IPS-11a (cell line): ENCODE measurements around the gene FOXD4L3.
"Not testable (repeated sequence)": the region's sequence is repeated elsewhere in the genome, so short reads cannot be mapped to it uniquely, and the experiment has no call there.

Experiments
- H3K4me3 ChIP-seq: one replicate; pipeline ENCODE4 v1.5.1; 2013; ENCODE audit warnings: low read depth, low read length, control low read depth

The FOXD4L3 gene

DNA sequence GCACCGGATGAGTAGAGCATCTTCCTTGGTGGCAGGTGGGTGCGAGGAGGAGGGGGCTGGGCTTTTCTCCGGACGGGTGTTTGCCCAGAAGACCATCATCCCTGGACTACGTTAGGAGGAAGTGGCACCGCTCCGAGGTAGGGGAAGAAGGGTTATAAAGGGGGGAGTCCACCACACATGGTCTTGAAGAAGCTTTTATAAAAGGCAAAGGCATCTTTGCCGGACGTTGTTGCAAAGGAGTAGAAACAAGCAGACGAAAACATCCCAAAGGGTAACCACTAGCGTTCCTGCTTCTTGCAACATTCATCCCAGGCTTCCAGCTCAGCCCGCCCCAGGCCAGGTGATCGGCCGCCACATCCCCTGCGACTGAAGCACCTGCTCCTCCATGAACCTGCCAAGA lies at the start of gene FOXD4L3:
Gene FOXD4L3 (plus strand): TSS at position 301 of the 400 bp plus-strand sequence. CDS start 85 bp downstream, at position 386.
- H3K4me3 ChIP-seq: not testable (repeated sequence)

GRCh38 chr9:68281041-68281440 lies 21.6 kb upstream of the FOXD4L3 start:
- H3K4me3 ChIP-seq: not testable (repeated sequence)

- H3K4me3 ChIP-seq: not testable (repeated sequence)
Observed at GRCh38 chr9:68303771-68304170, 1.1 kb downstream of the FOXD4L3 start.

- H3K4me3 ChIP-seq: not testable (repeated sequence)
Observed at GRCh38 chr9:68304212-68304611, 1.5 kb downstream of the FOXD4L3 start.

DNA sequence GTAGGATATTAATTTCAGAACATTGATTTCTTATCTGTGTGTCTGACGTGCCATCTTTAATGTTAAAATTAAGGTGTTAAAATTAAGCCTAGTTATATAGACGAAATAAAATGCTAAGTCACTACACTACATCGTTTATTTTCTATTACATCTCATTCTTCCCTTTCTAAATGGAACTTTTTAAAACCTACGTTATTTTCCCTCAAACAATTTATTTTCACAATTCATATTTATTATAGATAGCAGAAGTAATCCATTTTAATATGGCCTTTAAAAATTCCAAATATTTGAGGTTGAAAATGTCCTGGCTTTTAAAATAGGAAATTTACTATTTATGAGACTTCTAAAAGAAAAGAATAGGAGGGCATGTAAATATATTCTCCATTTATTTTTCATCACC lies 2.1 kb downstream of the FOXD4L3 start:
- H3K4me3 ChIP-seq: not testable (repeated sequence)

DNA sequence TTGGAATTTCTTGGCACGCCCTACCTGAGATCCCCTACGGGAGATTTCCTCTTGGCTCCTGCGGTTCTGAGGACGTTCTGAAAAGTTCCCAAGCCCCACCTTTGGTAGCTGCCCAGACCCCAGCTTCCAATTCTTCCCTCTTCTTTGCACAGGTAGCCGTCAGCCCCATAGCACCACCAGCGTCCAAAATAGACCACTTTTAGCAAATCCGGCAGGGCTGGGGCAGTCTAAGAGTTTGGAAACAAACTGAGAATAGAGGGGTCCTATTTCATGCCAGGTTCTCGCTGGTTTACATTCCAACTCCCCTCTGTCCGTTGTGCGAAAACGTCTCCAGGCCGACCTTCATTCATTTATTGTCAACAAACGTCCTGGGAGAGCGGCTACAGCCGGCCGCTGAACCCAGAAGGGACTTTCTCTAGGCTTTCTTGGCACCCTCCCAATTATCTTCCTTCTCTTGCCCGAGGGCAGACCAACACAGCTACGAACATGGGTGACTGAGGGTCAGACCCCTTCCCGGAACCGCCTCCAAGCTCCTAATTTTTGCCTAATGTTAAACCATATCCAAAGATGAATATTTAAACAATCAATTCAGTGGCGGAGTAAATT lies 3.1 kb downstream of the FOXD4L3 start:
- not testable (repeated sequence) for H3K4me3 ChIP-seq

DNA sequence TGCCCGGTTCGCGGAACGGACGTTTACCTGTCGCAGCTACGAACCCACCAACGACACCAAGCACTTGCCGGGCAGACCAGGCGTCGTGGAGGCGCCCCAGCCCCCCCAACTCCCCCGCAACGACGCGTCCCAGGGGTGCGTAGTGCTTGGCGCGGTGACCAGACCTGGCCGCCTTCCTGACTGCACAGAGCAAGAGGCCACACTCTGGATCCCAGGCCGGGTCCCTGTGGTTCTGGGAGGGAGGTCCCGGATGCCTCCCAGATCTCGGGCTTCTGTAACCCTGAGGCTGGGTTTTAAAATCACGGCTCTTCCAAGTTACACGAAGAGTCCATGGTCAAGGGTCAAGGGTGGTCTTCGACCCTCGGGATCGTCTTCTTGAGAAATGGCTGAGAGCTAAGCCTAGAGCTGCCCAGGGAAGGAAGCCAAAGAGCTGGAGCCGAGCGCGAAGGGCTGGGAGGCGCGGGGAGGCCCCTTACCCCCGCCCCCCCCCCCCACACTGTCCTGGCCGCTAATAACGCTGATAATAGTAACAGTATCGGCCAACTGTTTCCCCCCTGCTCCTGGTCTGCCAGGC lies 3.8 kb downstream of the FOXD4L3 start:
- not testable (repeated sequence) for H3K4me3 ChIP-seq

DNA sequence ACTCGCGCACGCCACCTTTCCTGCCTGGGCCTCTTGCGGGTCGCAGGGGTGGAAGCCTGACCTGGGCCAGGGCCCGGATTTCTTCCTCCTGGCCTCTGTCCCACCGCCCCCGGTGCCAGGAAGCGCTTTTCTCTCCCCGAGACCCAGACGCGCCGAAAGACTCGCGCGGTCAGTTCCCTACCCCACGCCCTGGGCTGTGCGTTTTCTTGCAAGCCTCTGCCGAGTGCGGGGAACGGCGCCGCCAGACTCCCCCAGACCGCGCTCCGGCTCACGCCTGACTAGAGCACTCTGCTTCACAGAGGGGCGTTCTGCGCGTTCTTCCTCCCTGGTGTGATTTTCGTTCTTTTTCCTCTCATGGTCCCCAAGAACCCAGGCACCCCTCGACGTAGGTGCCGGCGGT lies 4.5 kb downstream of the FOXD4L3 start:
- H3K4me3 ChIP-seq: not testable (repeated sequence)

- not testable (repeated sequence) for H3K4me3 ChIP-seq
Observed at GRCh38 chr9:68307654-68308053, 5.0 kb downstream of the FOXD4L3 start.

GRCh38 chr9:68311208-68311607 lies 8.5 kb downstream of the FOXD4L3 start:
- not testable (repeated sequence) for H3K4me3 ChIP-seq

GRCh38 chr9:68318209-68318608 lies 15.5 kb downstream of the FOXD4L3 start:
- not testable (repeated sequence) for H3K4me3 ChIP-seq

GRCh38 chr9:68323749-68324148 lies 21.1 kb downstream of the FOXD4L3 start:
- not testable (repeated sequence) for H3K4me3 ChIP-seq

GRCh38 chr9:68324518-68324917 lies 21.9 kb downstream of the FOXD4L3 start:
- H3K4me3 ChIP-seq: not testable (repeated sequence)

GRCh38 chr9:68329106-68329505 lies 26.4 kb downstream of the FOXD4L3 start:
- H3K4me3 ChIP-seq: not testable (repeated sequence)

DNA sequence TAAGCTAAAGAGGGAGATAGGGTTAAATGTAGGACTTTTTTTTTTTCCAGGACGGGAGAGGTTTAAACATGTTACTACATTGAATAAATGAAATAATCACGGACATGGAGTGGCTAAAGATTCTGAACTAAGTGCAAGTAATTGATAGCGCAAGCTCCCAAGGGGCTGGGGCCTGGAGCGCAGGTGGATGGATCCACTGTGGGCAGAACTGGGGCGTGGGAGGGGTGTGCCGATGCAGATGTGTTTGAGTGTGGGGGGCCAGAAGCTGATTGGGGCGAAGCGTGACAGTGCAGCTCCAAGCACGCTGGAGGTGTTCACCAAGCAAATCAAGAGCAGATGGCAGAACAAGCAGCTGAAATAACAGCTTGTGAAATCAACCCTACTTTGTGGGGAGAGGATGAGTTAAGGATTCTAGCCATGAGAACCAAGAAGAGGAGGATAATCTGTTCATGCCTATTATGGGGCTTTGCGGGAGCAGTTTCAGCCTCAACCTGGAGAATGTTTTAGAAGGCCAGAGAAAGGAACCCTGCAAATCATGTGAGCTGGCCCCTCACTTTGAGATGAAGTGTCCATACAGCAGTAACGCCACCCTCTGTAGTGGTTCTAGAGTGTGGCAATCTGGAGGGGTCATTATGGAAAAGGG lies 28.0 kb downstream of the FOXD4L3 start:
- H3K4me3 ChIP-seq: not testable (repeated sequence)

- H3K4me3 ChIP-seq: not testable (repeated sequence)
Observed at GRCh38 chr9:68332122-68332521, 29.5 kb downstream of the FOXD4L3 start.

DNA sequence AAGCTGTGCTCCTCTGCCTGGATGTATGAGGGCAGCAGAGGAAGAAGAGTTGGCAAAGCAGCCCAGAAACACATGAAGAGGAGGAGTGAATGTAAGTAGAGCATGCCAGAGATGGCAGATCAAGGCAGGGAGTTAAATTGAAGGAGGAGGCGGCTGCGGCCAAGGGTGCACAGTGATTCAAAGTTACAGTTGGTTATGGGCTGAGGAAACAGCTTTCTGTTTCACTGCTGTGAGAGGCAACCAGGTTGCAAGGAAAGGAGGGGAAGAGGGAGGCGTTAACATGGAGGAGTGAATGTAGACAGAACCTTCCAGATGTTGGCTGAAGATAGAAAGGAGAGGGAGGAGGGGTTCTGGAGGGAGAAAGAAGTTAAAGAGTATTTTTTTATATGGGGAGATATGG lies 33.3 kb downstream of the FOXD4L3 start:
- H3K4me3 ChIP-seq: not testable (repeated sequence)

DNA sequence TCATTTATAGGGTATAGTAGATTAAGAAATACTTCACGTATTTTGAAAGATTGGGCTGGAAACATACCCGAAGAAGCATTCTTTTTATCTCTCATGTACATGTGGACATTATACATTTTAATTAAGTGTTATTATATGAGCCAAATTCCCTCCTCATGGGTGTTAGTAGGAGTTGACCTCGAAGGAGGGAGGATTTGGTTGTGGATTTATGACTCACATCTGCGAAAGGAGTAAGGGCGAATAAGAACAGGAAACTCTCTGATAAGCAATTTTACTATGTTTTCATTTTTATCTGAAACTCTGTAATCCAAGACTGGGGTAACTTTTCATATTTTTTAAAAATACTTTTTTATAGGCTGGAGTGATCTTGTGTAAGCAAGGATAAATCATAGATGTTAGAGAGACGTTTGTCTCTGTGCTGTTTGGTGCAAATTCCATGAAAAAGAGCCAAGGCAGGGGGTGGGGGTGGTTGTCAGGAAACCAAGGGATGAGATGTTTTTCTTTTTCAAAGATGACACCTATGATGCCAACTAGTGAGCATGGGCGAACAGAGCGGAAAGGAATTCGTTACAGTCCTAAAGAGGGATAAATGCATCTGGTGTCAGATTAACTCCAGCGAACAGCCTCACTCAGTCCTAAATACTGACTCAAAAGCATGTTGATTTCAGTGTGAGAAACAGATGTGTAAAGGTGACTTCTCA lies 34.1 kb downstream of the FOXD4L3 start:
- not testable (repeated sequence) for H3K4me3 ChIP-seq

GRCh38 chr9:68338000-68338399 lies 35.3 kb downstream of the FOXD4L3 start:
- not testable (repeated sequence) for H3K4me3 ChIP-seq

DNA sequence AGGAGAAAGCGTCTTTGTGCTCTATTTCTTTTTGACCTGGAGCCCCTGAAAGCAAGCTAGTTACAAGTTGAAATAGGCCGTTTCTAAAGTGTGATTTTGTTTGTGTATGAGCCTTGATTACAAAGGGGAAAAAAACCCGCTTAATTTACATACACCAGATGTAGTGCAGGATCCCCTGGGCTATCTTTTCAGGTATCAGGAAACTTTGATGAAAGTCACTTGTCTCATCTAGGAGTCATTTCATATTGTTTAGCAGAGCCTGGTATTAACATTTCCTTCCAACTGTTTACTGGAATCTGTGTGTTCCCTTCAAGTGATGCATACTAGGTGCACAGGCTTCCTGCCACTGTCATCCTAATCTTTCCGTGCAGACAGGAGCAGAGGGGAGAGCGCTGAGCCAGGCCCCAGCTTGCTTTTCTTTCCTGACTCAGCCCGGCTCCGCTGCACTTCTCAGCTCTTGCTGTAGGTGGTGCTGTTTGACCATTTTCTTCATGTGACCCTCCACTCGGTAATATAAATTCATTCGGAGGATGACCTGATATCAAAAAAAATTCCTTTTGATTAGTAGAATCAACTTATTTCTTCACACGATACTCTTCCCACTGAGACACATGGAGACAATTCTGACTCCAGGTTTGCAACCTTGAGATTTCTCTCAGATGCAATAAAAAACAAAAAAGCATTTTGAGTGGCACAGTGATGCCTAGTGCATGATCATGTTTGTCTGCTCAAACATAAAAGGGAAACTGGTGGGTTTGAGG lies 39.8 kb downstream of the FOXD4L3 start:
- not testable (repeated sequence) for H3K4me3 ChIP-seq

- not testable (repeated sequence) for H3K4me3 ChIP-seq
Observed at GRCh38 chr9:68343242-68343641, 40.6 kb downstream of the FOXD4L3 start.
